ENCODE data around the gene PYM1. TPM values are rescaled to one million over a fixed set of nuclear protein-coding genes. Genes with fewer than 3 reads are reported as not detected.

PYM1 gene
- total RNA-seq, 2 donors from 2014 or later = 89.0 to 94.5 TPM

DNA sequence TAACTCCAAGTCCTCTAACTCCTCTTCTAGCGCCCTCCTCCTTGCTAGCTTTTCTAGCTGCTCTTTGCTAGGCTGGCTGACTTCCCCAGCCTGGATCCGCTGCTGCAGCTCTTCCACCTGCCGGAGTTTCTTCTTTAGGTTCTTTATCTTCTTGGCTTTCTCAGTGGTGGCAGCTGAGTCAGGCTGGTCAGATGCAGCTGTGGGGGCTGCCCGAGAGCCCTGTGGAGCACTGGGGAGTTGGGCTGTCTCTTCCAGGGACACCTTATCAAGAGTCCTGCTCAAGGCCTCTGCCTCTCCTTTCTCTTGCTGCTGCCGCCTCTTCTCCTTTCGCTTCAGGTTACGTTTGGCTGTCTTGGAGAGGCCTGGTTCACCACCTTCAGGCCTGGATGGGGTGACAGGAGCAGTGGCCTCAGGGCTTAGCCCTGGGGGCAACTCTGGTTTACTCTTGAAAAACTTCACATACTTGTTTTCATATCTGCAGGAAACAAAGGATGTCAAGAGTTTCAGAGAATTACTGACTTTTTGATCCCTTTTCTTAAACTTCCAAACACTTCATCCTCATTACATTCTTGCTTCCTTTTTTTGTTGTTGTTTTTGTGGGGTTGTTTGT is 25.7 kb downstream of the PYM1 start:
- no peak for DNase-seq (ENCODE audit: low spot score)
- Histone ChIP-seq H3K4me1 (replicated peaks) (no peaks in the 10 kb centered on the region), H3K9me3 (no peaks in the 10 kb centered on the region), H3K27me3 (replicated peaks; ENCODE audit: insufficient read depth) (no peaks in the 10 kb centered on the region), H3K4me3 (no peak overlapping the region), H3K36me3 (no peaks in the 10 kb centered on the region), H3K27ac (no peak overlapping the region)
- WGBS = 95% methylated on average over 7 of the region's 7 CpGs
- intact Hi-C loops (cut with DNase I) = no loop called here
- TF ChIP-seq POLR2A (IDR thresholded peaks at IDR 0.05) = no peak
- TF ChIP-seq POLR2AphosphoS5 (IDR thresholded peaks at IDR 0.05) = no peak
- TF ChIP-seq, protein P1, sequence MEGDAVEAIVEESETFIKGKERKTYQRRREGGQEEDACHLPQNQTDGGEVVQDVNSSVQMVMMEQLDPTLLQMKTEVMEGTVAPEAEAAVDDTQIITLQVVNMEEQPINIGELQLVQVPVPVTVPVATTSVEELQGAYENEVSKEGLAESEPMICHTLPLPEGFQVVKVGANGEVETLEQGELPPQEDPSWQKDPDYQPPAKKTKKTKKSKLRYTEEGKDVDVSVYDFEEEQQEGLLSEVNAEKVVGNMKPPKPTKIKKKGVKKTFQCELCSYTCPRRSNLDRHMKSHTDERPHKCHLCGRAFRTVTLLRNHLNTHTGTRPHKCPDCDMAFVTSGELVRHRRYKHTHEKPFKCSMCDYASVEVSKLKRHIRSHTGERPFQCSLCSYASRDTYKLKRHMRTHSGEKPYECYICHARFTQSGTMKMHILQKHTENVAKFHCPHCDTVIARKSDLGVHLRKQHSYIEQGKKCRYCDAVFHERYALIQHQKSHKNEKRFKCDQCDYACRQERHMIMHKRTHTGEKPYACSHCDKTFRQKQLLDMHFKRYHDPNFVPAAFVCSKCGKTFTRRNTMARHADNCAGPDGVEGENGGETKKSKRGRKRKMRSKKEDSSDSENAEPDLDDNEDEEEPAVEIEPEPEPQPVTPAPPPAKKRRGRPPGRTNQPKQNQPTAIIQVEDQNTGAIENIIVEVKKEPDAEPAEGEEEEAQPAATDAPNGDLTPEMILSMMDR (IDR thresholded peaks at IDR 0.05) = no peak

- Histone ChIP-seq H3K4me3 (no peak overlapping the region), H3K9me3 (no peaks in the 10 kb centered on the region), H3K36me3 (no peaks in the 10 kb centered on the region), H3K4me1 (replicated peaks) (no peaks in the 10 kb centered on the region), H3K27me3 (replicated peaks; ENCODE audit: insufficient read depth) (no peaks in the 10 kb centered on the region), H3K27ac (no peak overlapping the region)
- TF ChIP-seq POLR2A (IDR thresholded peaks at IDR 0.05) = no peak
- no peak for TF ChIP-seq POLR2AphosphoS5 (IDR thresholded peaks at IDR 0.05)
- TF ChIP-seq, protein P1 (IDR thresholded peaks at IDR 0.05) = no peak
- DNase-seq (ENCODE audit: low spot score) = no peak
- intact Hi-C loops (cut with DNase I) = no loop called here
- WGBS = 82% methylated on average over 2 of the region's 2 CpGs
These were observed 28.6 kb downstream of the PYM1 start for GRCh38 chr12:55899082-55899481.

GRCh38 chr12:55893723-55894122 is 34.0 kb downstream of the PYM1 start:
- intact Hi-C loops (cut with DNase I) = no loop called here
- no peak for DNase-seq (ENCODE audit: low spot score)
- no peak overlapping the region for H3K27ac ChIP-seq
- no peaks in the 10 kb centered on the region for H3K9me3 ChIP-seq
- no peaks in the 10 kb centered on the region for H3K36me3 ChIP-seq
- WGBS = 88% methylated on average over 1 of the region's 1 CpG
- no peaks in the 10 kb centered on the region for H3K27me3 ChIP-seq (replicated peaks; ENCODE audit: insufficient read depth)
- TF ChIP-seq, protein P1 (IDR thresholded peaks at IDR 0.05) = no peak
- TF ChIP-seq POLR2AphosphoS5 (IDR thresholded peaks at IDR 0.05) = no peak
- TF ChIP-seq POLR2A (IDR thresholded peaks at IDR 0.05) = no peak
- H3K4me1 ChIP-seq (replicated peaks) = no peaks in the 10 kb centered on the region
- no peak overlapping the region for H3K4me3 ChIP-seq

- no peaks in the 10 kb centered on the region for H3K27me3 ChIP-seq (replicated peaks; ENCODE audit: insufficient read depth)
- DNase-seq (ENCODE audit: low spot score) = no peak
- H3K4me1 ChIP-seq (replicated peaks) = no peaks in the 10 kb centered on the region
- H3K4me3 ChIP-seq = no peak overlapping the region
- H3K27ac ChIP-seq = no peak overlapping the region
- intact Hi-C loops (cut with DNase I) = no loop called here
- H3K9me3 ChIP-seq = no peaks in the 10 kb centered on the region
- H3K36me3 ChIP-seq = no peaks in the 10 kb centered on the region
- no peak for TF ChIP-seq POLR2A (IDR thresholded peaks at IDR 0.05)
- no peak for TF ChIP-seq POLR2AphosphoS5 (IDR thresholded peaks at IDR 0.05)
- TF ChIP-seq, protein P1 (IDR thresholded peaks at IDR 0.05) = no peak
- 93% methylated on average over 4 of the region's 4 CpGs for WGBS
These were observed 36.4 kb downstream of the PYM1 start for GRCh38 chr12:55891310-55891709.

GRCh38 chr12:55885113-55885512 is 42.6 kb downstream of the PYM1 start:
- Histone ChIP-seq H3K27ac (no peak overlapping the region), H3K27me3 (replicated peaks; ENCODE audit: insufficient read depth) (no peaks in the 10 kb centered on the region), H3K36me3 (no peaks in the 10 kb centered on the region), H3K4me3 (no peak overlapping the region), H3K4me1 (replicated peaks) (no peaks in the 10 kb centered on the region), H3K9me3 (no peaks in the 10 kb centered on the region)
- 94% methylated on average over 1 of the region's 1 CpG for WGBS
- no peak for DNase-seq (ENCODE audit: low spot score)
- TF ChIP-seq POLR2A (IDR thresholded peaks at IDR 0.05) (no peak), POLR2AphosphoS5 (IDR thresholded peaks at IDR 0.05) (no peak)
- TF ChIP-seq, protein P1 (IDR thresholded peaks at IDR 0.05) = no peak
- intact Hi-C loops (cut with DNase I) = no loop called here
